ENCODE data around the gene TPPP2. TPM values are rescaled to one million over a fixed set of nuclear protein-coding genes. Genes with fewer than 3 reads are reported as not detected.

The TPPP2 gene
- total and polyA plus RNA-seq, 10 of the 15 experiments (the other 5 are each of a cell fraction or from before 2014, with no cell fraction given): not detected

GRCh38 chr14:21063479-21063878, 33.5 kb downstream of the TPPP2 start:
- ChIA-PET RAD21 (ENCODE audit: unreplicated experiment) (no interaction called here), SMC1A (ENCODE audit: uncharacterized antibody, unreplicated experiment) (interaction anchor here (1.3 to 1.9 kb wide), 2 partner anchors 41 to 49 kb away, joined by 3 to 6 read pairs; no protein-coding TSS in a partner anchor)
- BruUV-seq (replicated peaks): no TSS peak

More at GRCh38 chr14:21063479-21063878, 33.5 kb downstream of the TPPP2 start:
- FAIRE-seq (no peak), ATAC-seq (no peak), DNase-seq (ENCODE audit: low read depth, low spot score) (no peak)
- TF ChIP-seq SP1 (IDR thresholded peaks at IDR 0.05; ENCODE audit: low read depth, low read length) (no peak), IRF3 (IDR thresholded peaks at IDR 0.05) (no peak), ESRRA (IDR thresholded peaks at IDR 0.05; ENCODE audit: low read length) (no peak), ELK1 (IDR thresholded peaks at IDR 0.05; ENCODE audit: low read depth, low read length) (no peak), NRF1 (conservative IDR thresholded peaks at IDR 0.05; ENCODE audit: low read depth, low read length) (no peak), TCF12 (IDR thresholded peaks at IDR 0.05; ENCODE audit: low read depth, low read length) (no peak), CHD1 (IDR thresholded peaks at IDR 0.05; ENCODE audit: low read depth, low read length) (no peak), SIN3A (IDR thresholded peaks at IDR 0.05; ENCODE audit: low read depth, low read length) (no peak), GATAD2B (conservative IDR thresholded peaks at IDR 0.05; ENCODE audit: low read depth) (no peak), ZNF217 (IDR thresholded peaks at IDR 0.05) (no peak), NKRF (conservative IDR thresholded peaks at IDR 0.05) (no peak), ATF7 (IDR thresholded peaks at IDR 0.05; ENCODE audit: low read depth) (no peak), HSF1 (IDR thresholded peaks at IDR 0.05; ENCODE audit: low read depth, low read length) (no peak), SMAD1 (IDR thresholded peaks at IDR 0.05; ENCODE audit: low read depth, partially characterized antibody) (no peak), CBX3 (IDR thresholded peaks at IDR 0.05; ENCODE audit: borderline replicate concordance, low read depth) (no peak)
- ChIA-PET CTCF (interaction anchor here (0.9 to 6.3 kb wide), 3 partner anchors 29 to 50 kb away, joined by 3 to 68 read pairs (median 12); no protein-coding TSS in a partner anchor), POLR2A (no interaction called here)
- Histone ChIP-seq H3K9ac (ENCODE audit: control insufficient read depth, insufficient read depth, low read length) (no peak overlapping the region), H4K20me1 (ENCODE audit: control insufficient read depth, insufficient read depth) (no peaks in the 10 kb centered on the region), H3K9me3 (replicated peaks; ENCODE audit: control insufficient read depth, insufficient read depth, low read length) (no peaks in the 10 kb centered on the region), H3K79me2 (ENCODE audit: control insufficient read depth, insufficient read depth, low read length) (no peaks in the 10 kb centered on the region), H2AFZ (ENCODE audit: control insufficient read depth, low read depth, low read length) (no peak overlapping the region), H3K4me2 (ENCODE audit: control insufficient read depth, insufficient read depth) (no peak overlapping the region), H3K4me1 (ENCODE audit: control insufficient read depth, insufficient read depth, low read length) (no peaks in the 10 kb centered on the region), H3K36me3 (ENCODE audit: control insufficient read depth in 2 of 2, insufficient read depth in 2 of 2, low read length in 1 of 2) (no peaks in the 10 kb centered on the region), H3K27me3 (replicated peaks in 1 of 2; ENCODE audit: control insufficient read depth in 2 of 2, insufficient read depth in 2 of 2, low read length in 1 of 2) (peaks cover 0 to 1% of the 10 kb centered on the region in 2 experiments; a peak in 2 of 4 replicates), H3K27ac (ENCODE audit: control insufficient read depth, insufficient read depth) (no peak overlapping the region), H3K4me3 (no peak overlapping the region)
- intact Hi-C loops (cut with micrococcal nuclease; ENCODE audit: unreplicated experiment): no loop called here
- in situ Hi-C loops (cut with MboI): no loop called here
- 50% methylated on average over 3 of the region's 3 CpGs for WGBS (ENCODE audit: insufficient coverage, insufficient replicate concordance, low lambda C conversion rate, missing lambda C conversion rate)

All from GM12878 (cell line).